ENCODE results near the gene BCAS4.

Gene BCAS4

DNA sequence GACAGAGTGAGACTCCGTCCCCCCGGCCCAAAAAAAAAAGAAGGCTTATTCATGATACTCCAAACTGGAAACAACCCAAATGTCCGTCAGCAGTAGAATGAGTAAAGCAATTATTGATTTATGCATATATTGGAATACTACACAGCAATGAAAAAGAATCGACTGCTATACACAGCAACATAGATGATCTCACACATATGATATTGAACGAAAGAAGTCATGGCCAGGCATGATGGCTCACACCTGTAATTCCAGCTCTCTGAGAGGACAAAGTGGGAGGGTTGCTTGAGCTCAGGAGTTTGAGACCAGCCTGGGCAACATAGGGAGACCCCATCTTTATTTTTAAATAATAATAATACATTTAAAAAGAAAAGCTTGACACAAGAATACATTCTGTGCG, 28.5 kb downstream of the BCAS4 start:
- no peak for DNase-seq

DNA sequence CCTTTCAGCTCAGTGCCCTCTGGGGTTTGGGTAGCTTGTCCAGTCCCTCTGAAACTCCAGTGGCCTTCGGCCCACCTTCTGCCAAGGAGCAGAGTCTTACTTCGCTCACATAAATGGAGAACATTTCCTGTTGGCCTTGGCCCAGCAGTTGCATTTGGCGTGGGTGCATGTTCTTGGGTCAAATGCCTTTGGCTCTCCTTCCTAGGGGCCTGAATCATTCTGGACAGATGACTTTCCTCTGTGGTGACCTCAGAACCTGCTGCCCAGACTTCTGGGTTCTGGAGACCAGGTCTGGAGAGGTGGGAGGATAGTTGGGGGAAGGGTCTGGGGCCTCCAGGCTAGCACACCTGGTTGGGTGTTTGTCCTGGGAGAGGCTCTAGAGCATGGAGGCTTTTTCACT, 29.3 kb downstream of the BCAS4 start:
- no peak for DNase-seq

DNA sequence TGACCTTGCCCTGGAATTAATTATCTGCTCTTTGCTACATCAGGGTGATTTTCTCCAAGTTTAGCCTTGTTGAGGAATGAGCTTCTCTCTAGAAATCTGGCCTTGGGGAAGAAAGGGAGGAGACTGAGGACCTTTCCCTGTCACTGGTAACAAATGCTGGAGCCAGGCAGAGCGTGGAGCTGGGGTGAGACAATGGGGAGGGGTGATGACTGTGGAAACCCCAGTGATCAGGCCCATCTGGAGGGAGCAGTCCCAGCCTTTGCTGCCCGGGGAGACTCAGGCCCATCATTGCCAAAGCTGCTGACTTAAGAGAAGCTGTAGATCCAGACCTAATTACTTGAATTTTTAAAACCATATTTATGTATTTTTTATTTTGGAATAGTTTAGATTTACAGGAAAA, 31.3 kb downstream of the BCAS4 start:
- DNase-seq, result no peak

DNA sequence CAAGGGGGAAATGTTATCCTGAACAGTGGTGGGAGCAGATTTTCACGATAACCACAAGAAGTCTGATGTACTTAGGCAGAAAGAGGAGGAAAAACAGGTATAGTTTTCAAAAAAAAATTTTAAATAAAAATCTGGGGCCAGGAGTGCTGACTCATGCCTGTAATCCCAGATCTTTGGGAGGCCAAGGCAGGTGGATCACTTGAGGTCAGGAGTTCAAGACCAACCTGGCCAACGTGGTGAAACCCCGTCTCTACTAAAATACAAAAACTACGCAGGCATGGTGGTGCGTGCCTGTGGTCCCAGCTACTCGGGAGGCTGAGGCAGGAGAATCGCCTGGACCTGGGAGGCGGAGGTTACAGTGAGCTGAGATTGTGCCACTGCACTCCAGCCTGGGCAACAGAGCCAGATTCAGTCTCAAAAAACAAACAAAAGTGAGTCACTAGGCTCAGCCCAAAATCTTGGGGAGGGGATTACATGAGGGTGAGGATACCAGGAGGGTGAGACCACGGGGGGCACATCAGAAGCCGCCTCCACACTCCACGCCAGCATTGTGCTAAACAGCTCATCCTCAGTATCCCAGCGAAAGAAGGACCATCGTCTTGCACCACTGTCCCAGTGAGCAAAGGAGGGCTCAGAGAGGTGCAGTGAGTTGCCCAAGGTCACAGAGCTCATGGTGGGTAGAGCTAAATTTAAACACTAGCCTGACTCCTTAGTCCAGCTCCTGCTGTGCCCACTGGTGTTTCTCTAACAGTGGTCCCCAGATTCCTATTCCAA, 33.7 kb downstream of the BCAS4 start:
- DNase-seq, result no peak

DNA sequence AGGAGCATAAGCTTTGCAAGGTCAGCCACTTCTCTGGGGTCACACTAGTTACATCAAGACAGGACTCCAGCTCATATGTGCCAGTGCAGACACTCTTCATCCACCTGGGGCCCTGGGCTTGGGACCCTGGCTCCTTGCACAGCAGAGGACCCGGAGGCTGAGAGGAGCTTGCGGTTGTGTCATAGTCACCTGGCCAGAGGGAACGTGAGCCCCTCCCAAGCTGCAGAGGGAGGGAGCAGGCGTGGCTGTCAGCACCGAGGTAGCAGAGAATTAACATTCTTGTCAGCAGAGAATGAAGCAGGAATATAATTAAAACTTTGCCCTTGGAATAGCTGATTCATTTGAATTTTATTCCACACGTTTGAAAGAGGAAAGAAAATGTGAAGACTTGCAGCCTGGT, 36.8 kb downstream of the BCAS4 start:
- no peak for DNase-seq

DNA sequence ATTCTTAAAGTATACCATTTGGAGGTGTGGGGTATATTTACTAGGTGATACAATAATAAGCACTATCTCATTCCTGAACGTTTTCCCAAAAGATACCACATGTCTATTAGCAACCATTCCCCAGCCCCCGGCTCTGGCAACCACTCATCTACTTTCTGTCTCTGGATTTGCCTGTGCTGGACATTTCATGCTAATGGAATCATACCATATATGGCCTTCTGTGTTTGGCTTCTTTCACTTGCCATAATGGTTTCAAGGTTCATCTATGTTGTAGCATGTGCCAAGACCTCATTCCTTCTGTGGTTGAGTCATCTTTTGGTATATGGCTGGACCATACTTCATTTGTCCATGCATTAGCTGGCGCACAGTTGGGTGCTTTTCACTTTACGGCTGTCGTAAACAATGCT, 39.7 kb downstream of the BCAS4 start:
- DNase-seq, result peak; percentile 98

DNA sequence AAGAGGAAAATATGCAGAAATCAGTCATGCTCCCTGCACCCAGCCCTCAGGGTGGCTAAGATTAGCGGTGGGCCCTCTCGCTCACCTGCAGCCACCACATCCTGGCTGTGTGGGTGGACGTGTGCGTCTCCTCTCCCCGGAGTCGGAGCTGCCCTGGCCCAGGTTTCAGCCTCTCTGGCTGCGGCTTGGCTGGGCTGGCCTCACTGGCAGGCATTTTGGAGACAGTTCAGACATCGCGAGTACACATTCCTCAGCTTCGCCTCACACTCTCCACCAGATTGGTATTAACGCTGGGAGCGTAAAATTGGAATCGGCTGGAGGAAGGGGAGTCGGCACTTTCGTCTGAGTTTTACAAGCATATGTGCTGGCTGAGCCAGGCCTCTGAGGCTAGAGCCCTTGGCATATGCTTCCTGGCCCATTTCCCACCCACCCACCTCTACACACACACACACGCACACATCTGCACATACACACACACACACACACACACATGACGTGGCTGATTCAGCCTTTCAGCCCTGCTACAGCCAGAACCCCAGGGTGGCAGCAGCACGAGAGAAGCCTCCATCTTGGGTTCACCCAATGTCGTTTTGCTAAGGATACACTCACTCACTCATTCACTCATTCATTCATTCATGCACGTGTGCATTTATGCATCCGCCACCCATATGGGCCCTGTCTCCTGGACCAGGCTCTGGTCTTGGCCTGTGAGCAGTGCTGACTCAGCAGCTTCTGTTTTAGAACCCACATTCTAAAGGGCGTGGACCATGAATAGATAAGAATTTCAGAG, 42.9 kb downstream of the BCAS4 start:
- peak; percentile 97 for DNase-seq

DNA sequence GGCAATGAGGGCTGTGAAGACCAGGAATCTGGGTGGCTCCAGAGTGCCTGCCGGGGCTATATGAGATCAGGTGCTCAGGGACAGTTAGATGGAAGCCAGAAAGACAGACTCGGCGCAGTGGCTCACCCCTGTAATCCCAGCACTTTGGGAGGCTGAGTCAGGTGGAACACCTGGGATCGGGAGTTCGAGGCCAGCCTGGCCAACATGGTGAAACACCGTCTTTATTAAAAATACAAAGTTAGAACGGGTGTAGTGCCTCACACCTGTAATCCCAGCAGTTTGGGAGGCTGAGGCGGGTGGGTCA, 43.4 kb downstream of the BCAS4 start:
- no peak for DNase-seq

DNA sequence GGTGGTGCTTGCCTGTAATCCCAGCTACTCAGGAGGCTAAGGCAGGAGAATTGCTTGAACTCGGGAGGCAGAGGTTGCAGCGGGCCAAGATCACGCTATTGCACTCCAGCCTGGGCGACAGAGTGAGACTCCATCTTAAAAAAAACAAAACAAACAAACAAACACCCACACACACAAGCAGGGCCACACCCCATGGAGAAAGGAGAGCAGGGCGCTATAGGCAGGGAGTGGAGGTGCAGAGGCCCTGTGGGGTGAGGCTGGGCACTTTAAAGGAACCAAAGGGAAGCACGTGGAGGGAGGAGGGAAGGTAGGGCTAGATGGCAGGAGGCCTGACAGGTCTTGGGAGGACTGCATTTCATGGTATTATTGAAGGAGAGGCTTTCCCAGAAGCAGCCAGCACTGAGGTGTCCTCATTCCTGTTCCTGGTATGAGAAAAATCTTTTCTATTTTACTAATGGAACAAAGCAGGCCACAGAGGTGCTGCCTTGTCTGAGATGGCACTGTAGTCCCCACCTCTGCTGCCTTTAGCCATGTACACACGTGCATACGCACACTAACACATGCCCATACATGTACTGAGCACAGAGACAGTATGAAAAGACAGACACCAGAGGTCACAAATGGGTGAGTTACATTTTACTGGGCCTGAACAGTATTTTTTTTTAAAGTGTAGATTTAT, 44.0 kb downstream of the BCAS4 start:
- DNase-seq, result no peak

DNA sequence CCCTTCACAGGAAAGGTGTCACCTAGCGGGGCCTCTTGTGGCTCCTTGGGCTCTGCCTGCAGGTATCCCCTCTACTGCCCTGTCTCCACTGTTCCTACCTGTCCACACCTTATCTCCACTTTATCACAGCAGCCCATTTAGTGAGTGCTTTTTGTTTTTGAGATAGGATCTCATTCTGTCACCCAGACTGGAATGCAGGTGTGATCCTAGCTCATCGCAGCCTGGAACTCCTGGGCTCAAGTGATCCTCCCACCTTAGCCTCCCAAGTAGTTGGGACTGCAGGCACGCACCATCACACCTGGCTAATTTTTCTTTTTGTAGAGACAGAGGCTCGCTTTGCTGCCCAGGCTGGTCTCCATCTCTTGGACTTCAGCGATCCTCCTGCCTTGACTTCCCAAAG, 48.0 kb downstream of the BCAS4 start:
- no peak for DNase-seq

DNA sequence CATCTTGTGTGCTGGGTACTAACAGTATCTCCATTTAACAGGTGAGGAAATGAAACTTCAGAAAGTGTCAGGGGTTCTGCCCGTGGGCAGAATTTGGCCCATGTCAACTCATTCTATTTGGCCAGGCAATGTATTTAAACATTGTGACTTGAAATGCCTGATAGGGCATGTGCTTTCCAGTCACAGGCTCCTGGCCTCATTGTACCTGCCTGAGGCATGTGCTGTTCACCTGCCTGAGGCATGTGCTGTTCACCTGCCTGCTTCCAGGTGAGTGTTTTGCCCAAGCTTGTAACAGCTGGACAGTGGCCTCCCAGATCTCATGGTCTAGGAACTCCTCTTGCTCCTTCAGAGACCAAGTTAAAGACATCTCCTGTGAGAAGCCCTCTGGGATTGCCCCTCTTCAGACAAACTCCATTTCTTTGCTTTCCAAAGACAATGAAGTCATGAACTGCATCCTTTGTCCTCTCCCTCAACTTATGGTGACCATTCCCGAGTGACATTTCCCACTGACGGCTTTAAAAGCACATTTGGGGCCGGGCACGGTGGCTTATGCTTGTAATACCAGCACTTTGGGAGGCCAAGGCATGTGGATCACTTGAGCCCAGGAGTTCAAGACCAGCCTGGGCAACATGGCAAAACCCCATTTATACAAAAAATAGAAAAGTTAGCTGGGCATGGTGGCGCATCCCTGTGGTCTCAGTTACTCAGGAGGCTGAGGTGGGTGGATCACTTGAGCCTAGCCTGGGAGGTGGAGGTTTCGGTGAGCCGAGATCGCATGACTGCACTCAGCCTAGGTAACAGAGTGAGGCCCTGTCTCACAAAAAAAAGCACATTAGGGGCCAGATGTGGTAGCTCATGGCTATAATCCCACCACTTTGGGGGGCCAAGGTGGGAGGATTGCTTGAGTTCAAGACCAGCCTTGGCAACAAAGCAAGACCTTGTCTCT, 48.7 kb downstream of the BCAS4 start:
- no peak for DNase-seq

DNA sequence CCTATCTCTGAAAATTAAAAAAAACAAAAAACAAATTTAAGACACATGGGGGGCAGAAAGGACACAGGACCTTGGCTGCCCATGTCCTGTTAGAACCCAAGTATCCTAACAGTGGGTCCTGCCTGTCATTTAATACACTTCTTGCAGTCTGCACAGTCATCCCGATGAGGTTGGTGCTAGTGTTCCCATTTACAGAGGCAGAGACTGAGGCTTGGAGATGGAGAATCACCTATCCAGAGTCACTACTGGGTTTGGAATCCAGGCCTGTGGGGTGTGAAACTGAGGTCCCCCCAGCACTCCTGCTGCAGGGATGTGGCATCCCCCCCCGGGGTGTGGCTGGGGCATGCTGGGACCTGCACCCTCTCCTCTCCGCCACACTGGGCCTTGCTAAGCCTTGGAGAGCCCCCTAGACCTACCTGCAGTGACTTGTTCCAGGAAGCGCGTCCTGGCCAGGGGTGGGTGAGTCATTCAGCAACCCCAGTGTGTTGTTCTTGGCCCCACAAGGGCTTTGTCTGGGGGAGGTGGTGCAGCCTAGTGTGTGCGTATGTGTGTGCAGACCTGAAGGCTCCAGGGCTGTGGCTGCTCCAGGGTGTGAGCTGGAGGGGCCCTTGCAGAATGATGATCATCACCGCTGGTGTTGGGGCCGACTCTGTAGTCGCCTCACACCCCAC, 49.7 kb downstream of the BCAS4 start:
- peak; percentile 75 for DNase-seq

DNA sequence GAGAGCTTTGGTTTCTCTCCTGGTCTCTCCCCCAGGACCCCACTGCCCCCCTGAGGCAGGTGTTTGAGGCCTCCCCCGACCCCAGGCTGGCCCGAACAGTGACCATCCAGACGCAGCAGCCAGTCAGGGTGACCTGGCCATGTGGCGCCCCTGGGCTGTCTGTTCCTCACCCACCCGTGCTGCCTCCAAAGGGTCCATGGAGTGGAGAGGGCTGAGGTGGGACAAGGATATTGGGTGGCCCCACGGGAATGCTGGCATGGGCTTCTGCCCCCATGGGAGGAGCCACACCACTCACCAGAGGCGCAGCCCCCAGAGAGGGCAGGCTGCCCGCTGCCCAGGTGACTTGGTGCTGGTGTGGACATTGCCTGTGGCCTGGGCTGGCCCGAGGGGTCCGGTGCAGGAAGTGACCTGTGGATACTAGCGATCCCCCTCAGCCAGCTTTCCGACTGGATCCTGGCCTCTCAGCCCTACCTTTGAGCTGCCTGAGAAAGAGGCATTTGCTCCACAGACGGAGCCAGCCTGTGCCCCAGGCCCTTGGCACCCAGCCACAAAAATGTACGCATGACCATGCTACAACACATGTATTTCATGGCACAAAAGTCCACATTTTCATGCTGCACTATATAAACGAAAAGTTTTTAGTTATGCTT, 50.8 kb downstream of the BCAS4 start:
- DNase-seq, result no peak

DNA sequence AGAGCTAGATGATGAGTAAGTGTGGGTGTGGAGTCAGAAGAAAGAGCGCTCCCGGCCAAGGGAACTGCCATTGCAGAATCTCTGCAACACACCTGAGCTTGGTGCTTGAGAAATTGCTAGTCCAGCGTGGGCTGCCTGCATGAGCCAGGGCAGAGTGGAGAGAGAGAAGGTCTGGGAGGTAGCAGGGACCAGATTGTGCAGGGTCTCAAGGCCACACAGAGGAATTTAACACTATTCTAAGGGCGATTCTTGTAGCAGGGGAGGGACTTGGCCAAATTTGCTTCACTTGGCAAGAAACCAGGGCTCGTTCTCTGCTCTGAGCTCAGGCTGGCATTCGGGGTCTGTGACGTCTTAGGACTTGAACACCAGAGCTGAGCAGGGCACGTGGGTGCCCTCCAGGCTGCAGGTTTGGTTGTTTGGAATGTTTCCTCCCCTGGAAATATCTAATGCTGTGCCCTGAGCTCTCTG, 53.5 kb downstream of the BCAS4 start:
- DNase-seq, result no peak

DNA sequence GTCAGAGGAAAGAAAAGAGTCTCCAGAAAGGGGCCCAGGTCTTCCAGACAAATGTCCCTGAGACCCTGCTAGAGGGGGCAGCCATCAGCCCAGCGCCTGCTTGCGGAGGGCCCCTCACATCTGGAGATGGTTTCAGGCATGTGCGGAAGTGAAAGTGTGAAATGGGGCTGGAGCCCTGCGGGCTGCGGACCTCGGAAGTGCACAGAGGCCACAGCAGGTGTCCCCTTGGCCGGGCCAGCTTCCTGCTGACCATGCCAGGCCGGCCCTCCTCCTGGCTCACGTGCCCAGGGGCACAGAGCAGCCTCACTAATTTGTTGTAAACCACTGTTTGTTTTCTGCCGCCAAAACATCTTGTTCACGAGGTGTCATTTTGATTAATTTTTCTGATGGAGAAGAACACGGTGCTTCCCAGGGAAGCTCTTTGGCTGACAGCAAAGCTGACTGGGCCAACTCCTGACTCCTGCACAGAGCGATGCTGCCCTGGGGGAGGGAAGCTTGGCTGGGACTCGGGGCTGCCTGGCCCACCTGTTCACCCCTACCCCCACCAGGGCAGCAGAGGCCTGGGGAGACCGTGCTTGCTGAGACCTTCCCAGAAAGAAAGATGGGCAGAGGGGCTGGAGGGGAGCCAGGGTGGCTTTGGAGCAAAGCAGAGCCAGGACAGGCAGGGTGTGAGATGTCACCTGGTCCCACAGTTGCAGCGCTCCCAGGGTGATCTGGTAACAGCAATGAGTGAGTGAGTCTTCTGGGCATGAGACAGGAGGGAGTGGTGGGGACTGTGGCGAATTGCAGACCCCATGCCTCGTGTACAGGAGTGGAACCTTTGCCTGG, 54.2 kb downstream of the BCAS4 start:
- DNase-seq, result no peak

DNA sequence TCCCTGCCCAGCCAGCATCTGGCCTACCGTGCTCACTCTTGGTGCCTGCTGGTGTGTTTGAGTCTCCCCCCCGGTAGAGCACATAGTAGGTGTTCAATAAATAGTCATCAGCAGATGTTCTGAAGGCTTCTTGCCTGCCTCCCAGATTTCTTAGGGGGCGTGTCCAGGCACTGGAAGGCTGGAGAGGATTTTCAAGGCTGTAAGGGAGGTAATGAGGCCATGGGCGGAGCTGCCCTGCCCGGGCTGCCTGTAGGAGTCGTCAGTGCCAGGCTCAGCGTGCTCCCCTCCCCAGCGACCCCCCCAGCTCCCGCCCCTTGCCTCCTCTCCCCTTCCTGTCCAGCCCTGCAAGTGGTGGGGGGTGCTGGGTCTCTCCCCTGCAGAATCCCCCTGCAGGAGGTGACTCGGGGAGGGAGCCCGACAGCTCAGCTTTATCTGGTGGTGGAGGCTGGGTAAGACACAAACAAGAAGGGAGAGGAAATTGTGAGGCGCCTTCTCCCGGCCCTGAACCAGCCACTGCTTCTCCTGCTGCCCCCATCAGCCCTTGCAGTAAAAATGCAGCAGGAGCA, 55.9 kb downstream of the BCAS4 start:
- DNase-seq, result no peak

DNA sequence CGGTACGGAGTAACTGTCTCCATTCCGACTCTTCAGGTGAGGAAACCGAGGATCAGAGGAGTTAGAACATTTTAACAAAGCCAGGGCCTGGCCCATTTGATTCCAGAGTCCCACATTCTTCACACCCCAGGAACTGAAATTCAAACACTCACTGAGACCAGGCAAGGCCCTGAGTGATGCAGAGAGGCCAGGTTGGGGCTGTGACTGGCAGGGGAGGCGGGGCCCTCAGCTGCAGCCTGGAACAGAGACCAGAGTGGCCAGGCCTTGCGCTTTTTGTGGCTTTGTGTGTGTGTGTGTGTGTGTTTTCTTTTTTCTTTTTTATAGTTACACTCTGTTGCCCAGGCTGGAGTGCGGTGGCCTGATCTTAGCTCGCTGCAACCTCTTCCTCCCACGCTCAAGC, 57.2 kb downstream of the BCAS4 start:
- DNase-seq, result no peak

DNA sequence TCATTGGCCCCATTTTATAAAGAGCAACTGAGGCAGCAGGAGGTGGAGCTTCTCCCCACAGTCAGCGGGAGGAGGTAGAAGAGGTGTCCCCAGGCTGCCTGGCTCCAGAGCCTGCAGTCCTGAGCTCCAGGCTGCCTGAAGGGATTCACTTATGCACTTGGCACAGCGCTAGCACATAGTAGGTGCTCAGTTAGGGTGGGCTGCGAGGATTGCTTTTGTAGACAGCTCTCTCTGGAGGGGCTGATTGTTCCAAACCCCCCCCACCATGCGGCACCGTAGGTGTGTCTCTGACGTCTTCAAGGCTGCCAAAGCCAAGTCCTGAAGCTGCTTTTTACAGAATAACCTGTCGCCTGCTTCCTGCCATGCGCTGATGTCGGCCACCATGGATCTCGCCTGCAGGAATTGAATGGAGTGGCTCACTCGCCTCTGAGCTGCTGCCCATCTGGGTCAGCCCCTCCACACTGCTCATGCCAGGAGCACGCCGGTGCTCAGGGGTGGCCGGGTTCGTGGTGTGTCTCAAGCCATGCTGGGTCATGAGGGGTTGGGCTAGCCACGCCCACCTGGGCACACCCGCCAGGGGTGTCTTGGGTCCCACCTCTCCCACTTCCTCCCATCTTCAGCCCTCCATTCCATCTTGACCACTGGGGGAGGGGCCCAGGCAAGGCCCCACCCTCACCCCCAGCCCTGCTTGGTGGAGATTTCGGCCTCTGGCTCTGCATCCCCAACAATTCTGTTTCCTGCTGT, 59.8 kb downstream of the BCAS4 start:
- no peak for DNase-seq

Measured in fibroblast of skin of abdomen (primary cell).